HL-60 (cell line): ENCODE results near the gene UBAC2.

ENCODE experiments used
- CTCF ChIP-seq: IDR thresholded peaks from one replicate; pipeline ENCODE4 v1.5.1; 2011; ENCODE audit warnings: low read length, control low read depth, inconsistent platforms; ENCODE audit not compliant: insufficient read depth
- GABPA ChIP-seq: IDR thresholded peaks from 2 replicates; pipeline ENCODE4 v1.6.1; 2012; ENCODE audit warnings: low read depth
- POLR2AphosphoS5 ChIP-seq: IDR thresholded peaks from 2 replicates; pipeline ENCODE4 v1.6.1; 2012; ENCODE audit warnings: low read depth
- REST ChIP-seq: IDR thresholded peaks from 2 replicates; pipeline ENCODE4 v1.6.1; 2012; ENCODE audit warnings: low read depth; ENCODE audit not compliant: insufficient replicate concordance

- TF ChIP-seq REST, result no peak
- no peak for TF ChIP-seq POLR2AphosphoS5
- no peak for TF ChIP-seq GABPA
- no peak for TF ChIP-seq CTCF
Measured at GRCh38 chr13:99363391-99363790, 162.7 kb downstream of the UBAC2 start.
